Measurements from ENCODE around the gene FRS3. TPM values are rescaled to one million over a fixed set of nuclear protein-coding genes. Genes with fewer than 3 reads are reported as not detected.

Gene FRS3
- total and polyA plus RNA-seq, 9 of the 15 experiments (the other 6 are each of a cell fraction or from before 2014, with no cell fraction given), result 0.03 to 3.7 (median 1.6) TPM

DNA sequence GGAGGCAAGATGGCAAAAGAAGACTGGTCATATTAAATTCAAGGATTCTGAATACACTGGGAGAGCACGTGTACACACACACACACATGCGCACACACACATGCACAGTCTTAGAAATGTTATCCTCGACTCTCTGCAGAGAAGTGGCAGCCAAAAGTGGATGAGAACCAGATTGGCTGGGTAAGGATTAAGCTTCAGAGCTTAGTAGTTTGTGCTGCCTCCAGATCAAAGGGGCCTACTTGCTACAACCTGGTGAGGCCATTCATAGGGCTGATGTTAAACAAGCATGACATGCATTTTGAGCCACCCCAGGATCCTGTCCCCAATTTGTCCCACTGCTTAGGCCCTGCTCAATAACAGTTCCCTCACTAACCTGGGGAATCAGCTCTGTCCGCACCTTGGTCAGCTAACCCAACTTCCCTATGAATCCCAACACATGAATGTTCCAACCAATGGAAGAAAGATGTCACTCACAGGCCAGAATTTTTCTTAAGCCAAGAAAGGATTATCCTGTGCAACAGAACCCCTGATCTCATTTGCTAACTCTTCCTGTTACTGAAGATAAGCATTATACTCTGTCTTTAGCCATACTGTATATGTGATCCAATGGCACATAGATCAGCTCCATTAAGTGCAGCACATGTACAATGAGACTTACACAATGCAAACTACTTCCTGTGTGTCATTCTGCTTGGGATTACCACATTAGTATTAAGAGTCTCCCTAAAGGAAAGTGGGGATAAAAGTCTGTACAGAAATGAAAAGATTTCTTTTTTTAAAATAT is 38.8 kb upstream of the FRS3 start (continued):
- TF ChIP-seq NCOA2 (IDR thresholded peaks at IDR 0.05; ENCODE audit: partially characterized antibody in 2 of 2), result peak in 1 of 2 experiments; percentile 54
- TF ChIP-seq ZNF584 (CRISPR knock-in tag; IDR thresholded peaks at IDR 0.05; ENCODE audit: low read depth), result peak; percentile 55
- 0 out of 2 replicates have a peak, but pooled peaks have one; percentile 4 for TF ChIP-seq MAFG (tag; conservative IDR thresholded peaks at IDR 0.05)
- no peak for TF ChIP-seq HNRNPUL1 (IDR thresholded peaks at IDR 0.05; ENCODE audit: low read length)
- TF ChIP-seq TAF9B (IDR thresholded peaks at IDR 0.05; ENCODE audit: partially characterized antibody), result peak; percentile 13
- peak; percentile 59; the same call in 1 of the 2 replicates for TF ChIP-seq GATAD2B (IDR thresholded peaks at IDR 0.05; ENCODE audit: borderline replicate concordance)
- no peak for TF ChIP-seq ZNF217 (CRISPR knock-in tag; IDR thresholded peaks at IDR 0.05)

DNA sequence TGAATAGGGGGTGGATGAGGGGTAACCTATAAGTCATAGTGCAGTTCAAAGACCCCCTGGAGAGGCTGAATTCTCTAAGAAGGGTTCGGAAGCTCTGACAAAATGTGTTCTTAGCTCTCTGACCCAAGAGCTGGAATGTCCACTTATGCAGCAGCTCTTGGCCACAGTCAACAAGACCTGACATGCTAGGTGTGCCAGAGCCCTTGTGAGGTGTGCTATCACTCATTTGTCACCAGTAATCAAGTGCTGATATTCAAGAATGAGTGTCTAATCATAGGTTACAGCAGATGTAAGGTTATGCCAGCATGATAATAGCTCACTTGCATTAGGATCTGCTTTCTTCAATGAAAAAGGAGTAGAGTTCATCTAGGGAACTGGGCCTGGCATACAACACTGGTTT is 35.9 kb upstream of the FRS3 start:
- ChIA-PET POLR2A (interaction anchor here (0.6 to 1.5 kb wide), 4 partner anchors 10 to 503 kb away, joined by 3 to 4 read pairs (median 3); no protein-coding TSS in a partner anchor), CTCF (ENCODE audit: low intra/inter-chr PET ratio) (no interaction called here)
- in situ Hi-C loops (cut with MboI) (no loop called here), intact Hi-C loops (cut with micrococcal nuclease) (no loop called here)
- no peaks in the 10 kb centered on the region; the same call in 2 of the 3 replicates for H3K79me2 ChIP-seq (ENCODE audit: control insufficient read depth, insufficient read depth, low read length)
- peaks cover 0 to 22% of the 10 kb centered on the region in 2 experiments; a peak in 3 of 5 replicates for H3K4me1 ChIP-seq (replicated peaks in 1 of 2; ENCODE audit: control insufficient read depth in 2 of 2, insufficient read depth in 2 of 2, low read length in 2 of 2)
- no peak for ATAC-seq
- no peak overlapping the region for H3K4me3 ChIP-seq
- no peaks in the 10 kb centered on the region for H3K9me1 ChIP-seq (ENCODE audit: control insufficient read depth, insufficient read depth, low read length)
- FAIRE-seq, result no peak
- H3K27me3 ChIP-seq (ENCODE audit: control insufficient read depth in 2 of 2, insufficient read depth in 2 of 2, low read length in 2 of 2), result no peaks in the 10 kb centered on the region
- H3K4me2 ChIP-seq (ENCODE audit: insufficient read depth, low read length), result no peak overlapping the region
- H4K20me1 ChIP-seq (replicated peaks; ENCODE audit: control insufficient read depth, insufficient read depth, low read length), result no peaks in the 10 kb centered on the region
- no peak overlapping the region for H3K27ac ChIP-seq (ENCODE audit: extremely low read depth, low read depth, low read length)
- no peak overlapping the region for H3K9ac ChIP-seq (ENCODE audit: insufficient read depth in 1 of 2, low read depth in 2 of 2, low read length in 2 of 2)
- BruUV-seq (replicated peaks), result no TSS peak
- no peaks in the 10 kb centered on the region for H3K9me3 ChIP-seq (replicated peaks; ENCODE audit: control insufficient read depth, insufficient read depth, low read depth, low read length)
- no peak for DNase-seq (ENCODE audit: extremely low read depth in 1 of 4, low spot score in 3 of 4)
- WGBS (ENCODE audit: insufficient coverage, low coverage, missing lambda C conversion rate), result 80% methylated on average over 1 of the region's 1 CpG
- no peaks in the 10 kb centered on the region for H3K36me3 ChIP-seq (ENCODE audit: control insufficient read depth, insufficient read depth, low read length)
- no peak overlapping the region for H2AFZ ChIP-seq (ENCODE audit: low read depth, low read length)
- TF ChIP-seq, protein P1, sequence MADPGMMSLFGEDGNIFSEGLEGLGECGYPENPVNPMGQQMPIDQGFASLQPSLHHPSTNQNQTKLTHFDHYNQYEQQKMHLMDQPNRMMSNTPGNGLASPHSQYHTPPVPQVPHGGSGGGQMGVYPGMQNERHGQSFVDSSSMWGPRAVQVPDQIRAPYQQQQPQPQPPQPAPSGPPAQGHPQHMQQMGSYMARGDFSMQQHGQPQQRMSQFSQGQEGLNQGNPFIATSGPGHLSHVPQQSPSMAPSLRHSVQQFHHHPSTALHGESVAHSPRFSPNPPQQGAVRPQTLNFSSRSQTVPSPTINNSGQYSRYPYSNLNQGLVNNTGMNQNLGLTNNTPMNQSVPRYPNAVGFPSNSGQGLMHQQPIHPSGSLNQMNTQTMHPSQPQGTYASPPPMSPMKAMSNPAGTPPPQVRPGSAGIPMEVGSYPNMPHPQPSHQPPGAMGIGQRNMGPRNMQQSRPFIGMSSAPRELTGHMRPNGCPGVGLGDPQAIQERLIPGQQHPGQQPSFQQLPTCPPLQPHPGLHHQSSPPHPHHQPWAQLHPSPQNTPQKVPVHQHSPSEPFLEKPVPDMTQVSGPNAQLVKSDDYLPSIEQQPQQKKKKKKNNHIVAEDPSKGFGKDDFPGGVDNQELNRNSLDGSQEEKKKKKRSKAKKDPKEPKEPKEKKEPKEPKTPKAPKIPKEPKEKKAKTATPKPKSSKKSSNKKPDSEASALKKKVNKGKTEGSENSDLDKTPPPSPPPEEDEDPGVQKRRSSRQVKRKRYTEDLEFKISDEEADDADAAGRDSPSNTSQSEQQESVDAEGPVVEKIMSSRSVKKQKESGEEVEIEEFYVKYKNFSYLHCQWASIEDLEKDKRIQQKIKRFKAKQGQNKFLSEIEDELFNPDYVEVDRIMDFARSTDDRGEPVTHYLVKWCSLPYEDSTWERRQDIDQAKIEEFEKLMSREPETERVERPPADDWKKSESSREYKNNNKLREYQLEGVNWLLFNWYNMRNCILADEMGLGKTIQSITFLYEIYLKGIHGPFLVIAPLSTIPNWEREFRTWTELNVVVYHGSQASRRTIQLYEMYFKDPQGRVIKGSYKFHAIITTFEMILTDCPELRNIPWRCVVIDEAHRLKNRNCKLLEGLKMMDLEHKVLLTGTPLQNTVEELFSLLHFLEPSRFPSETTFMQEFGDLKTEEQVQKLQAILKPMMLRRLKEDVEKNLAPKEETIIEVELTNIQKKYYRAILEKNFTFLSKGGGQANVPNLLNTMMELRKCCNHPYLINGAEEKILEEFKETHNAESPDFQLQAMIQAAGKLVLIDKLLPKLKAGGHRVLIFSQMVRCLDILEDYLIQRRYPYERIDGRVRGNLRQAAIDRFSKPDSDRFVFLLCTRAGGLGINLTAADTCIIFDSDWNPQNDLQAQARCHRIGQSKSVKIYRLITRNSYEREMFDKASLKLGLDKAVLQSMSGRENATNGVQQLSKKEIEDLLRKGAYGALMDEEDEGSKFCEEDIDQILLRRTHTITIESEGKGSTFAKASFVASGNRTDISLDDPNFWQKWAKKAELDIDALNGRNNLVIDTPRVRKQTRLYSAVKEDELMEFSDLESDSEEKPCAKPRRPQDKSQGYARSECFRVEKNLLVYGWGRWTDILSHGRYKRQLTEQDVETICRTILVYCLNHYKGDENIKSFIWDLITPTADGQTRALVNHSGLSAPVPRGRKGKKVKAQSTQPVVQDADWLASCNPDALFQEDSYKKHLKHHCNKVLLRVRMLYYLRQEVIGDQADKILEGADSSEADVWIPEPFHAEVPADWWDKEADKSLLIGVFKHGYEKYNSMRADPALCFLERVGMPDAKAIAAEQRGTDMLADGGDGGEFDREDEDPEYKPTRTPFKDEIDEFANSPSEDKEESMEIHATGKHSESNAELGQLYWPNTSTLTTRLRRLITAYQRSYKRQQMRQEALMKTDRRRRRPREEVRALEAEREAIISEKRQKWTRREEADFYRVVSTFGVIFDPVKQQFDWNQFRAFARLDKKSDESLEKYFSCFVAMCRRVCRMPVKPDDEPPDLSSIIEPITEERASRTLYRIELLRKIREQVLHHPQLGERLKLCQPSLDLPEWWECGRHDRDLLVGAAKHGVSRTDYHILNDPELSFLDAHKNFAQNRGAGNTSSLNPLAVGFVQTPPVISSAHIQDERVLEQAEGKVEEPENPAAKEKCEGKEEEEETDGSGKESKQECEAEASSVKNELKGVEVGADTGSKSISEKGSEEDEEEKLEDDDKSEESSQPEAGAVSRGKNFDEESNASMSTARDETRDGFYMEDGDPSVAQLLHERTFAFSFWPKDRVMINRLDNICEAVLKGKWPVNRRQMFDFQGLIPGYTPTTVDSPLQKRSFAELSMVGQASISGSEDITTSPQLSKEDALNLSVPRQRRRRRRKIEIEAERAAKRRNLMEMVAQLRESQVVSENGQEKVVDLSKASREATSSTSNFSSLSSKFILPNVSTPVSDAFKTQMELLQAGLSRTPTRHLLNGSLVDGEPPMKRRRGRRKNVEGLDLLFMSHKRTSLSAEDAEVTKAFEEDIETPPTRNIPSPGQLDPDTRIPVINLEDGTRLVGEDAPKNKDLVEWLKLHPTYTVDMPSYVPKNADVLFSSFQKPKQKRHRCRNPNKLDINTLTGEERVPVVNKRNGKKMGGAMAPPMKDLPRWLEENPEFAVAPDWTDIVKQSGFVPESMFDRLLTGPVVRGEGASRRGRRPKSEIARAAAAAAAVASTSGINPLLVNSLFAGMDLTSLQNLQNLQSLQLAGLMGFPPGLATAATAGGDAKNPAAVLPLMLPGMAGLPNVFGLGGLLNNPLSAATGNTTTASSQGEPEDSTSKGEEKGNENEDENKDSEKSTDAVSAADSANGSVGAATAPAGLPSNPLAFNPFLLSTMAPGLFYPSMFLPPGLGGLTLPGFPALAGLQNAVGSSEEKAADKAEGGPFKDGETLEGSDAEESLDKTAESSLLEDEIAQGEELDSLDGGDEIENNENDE (IDR thresholded peaks at IDR 0.05; ENCODE audit: low read depth, low read length), result no peak
- no peak for TF ChIP-seq ZNF175 (CRISPR knock-in tag; IDR thresholded peaks at IDR 0.05; ENCODE audit: low read depth)

All from K562 (cell line).